A549 (cell line): ENCODE measurements around the gene ARAP1. TPM values are rescaled to one million over a fixed set of nuclear protein-coding genes. Genes with fewer than 3 reads are reported as not detected.
A peak's percentile ranks its signal among the peaks of the same experiment; 100 is the strongest.

Experiments used
- ATAC-seq, 2 experiments: fragments of 200-7000 bp in 1 of 2; fragments of >200 bp in 1 of 2; cut with Nextera tagmentation in 1 of 2; cut with Tn5 transposase in 1 of 2; 3 replicates each; pipeline versions ENCODE4 v1.8.0 to v1.9.1; 2018 to 2020; ENCODE audit warnings: mild to moderate bottlenecking in 1 of 2, moderate library complexity in 1 of 2
- CTCF ChIA-PET: fragments of 300-600 bp; sonication (Branson Sonifier 250); formaldehyde crosslinking; extraction: SDS; loops from one replicate; lab custom pipeline; 2021; ENCODE audit warnings: antibody characterized with exemption, inconsistent platforms; lab: Yijun Ruan, JAX
- POLR2A ChIA-PET: fragments of 350-600 bp; formaldehyde crosslinking; extraction: SDS; loops from one replicate; lab custom pipeline; 2021; ENCODE audit warnings: antibody characterized with exemption, inconsistent platforms; lab: Yijun Ruan, JAX
- DNase-seq, 2 experiments: peaks; one replicate each; pipeline versions ENCODE4 v3.0.0 to v3.0.0-alpha.2; 2011 to 2016; ENCODE audit warnings: low read depth in 1 of 2, low spot score in 1 of 2
- FAIRE-seq: peaks from 2 replicates; lab custom pipeline; 2011; peaks lifted over from hg19 to GRCh38; lab: Jason Lieb, UNC
- H3K27ac ChIP-seq, 2 experiments: fragments of >200 bp; sonication (Bioruptor Twin); formaldehyde crosslinking; 3 replicates each; pipeline ENCODE4 v1.5.1; 2016 to 2017
- H3K4me1 ChIP-seq: fragments of >200 bp; sonication (Bioruptor Twin); formaldehyde crosslinking; 3 replicates; pipeline ENCODE4 v1.6.1; 2016
- H3K4me2 ChIP-seq: fragments of >200 bp; sonication (Bioruptor Twin); formaldehyde crosslinking; 3 replicates; pipeline ENCODE4 v1.6.1; 2016
- H3K4me3 ChIP-seq: fragments of >200 bp; sonication (Bioruptor Twin); formaldehyde crosslinking; 3 replicates; pipeline ENCODE4 v1.5.1; 2016
- H3K9me3 ChIP-seq: fragments of >200 bp; sonication (Bioruptor Twin); formaldehyde crosslinking; 3 replicates; pipeline ENCODE4 v1.6.1; 2016
- CBX8 ChIP-seq: fragments of 200-600 bp; sonication (generic); IDR thresholded peaks from 2 replicates; pipeline ENCODE4 v1.6.1; 2016
- EHF ChIP-seq: fragments of 250-450 bp; sonication (Bioruptor Pico); IDR thresholded peaks from 2 replicates; pipeline ENCODE4 v1.5.0; 2020; ENCODE audit warnings: mild to moderate bottlenecking
- EHMT2 ChIP-seq: fragments of 200-600 bp; sonication (generic); IDR thresholded peaks from 2 replicates; pipeline ENCODE4 v1.6.1; 2016; ENCODE audit warnings: antibody characterized with exemption, low read depth, mild to moderate bottlenecking, moderate library complexity
- EP300 ChIP-seq, 2 experiments: fragments of >200 bp; sonication (Bioruptor Twin); formaldehyde crosslinking; IDR thresholded peaks; 2 replicates in 1 of 2; 3 replicates in 1 of 2; pipeline ENCODE4 v1.6.1; 2016 to 2017
- FOSB ChIP-seq: fragments of 250-450 bp; sonication (Bioruptor Pico); IDR thresholded peaks from 2 replicates; pipeline ENCODE4 v1.5.0; 2020; ENCODE audit warnings: mild to moderate bottlenecking, moderate library complexity
- FOSL2 ChIP-seq, 2 experiments: fragments of 450-650 bp in 1 of 2; fragments of >200 bp in 1 of 2; sonication (Bioruptor Twin) in 1 of 2; formaldehyde crosslinking; IDR thresholded peaks; 2 replicates each; pipeline versions ENCODE4 v1.5.0 to v1.6.1; 2016 to 2020; ENCODE audit warnings: mild to moderate bottlenecking in 1 of 2, moderate library complexity in 1 of 2
- HDAC2 ChIP-seq: fragments of 200-600 bp; sonication (generic); IDR thresholded peaks from 2 replicates; pipeline ENCODE4 v1.6.1; 2016
- HEYL ChIP-seq: fragments of 250-450 bp; sonication (Bioruptor Pico); IDR thresholded peaks from 2 replicates; pipeline ENCODE4 v1.8.0; 2021; ENCODE audit warnings: mild to moderate bottlenecking, moderate library complexity
- HOXA7 ChIP-seq: fragments of 250-450 bp; sonication (Bioruptor Pico); IDR thresholded peaks from 2 replicates; pipeline ENCODE4 v1.5.0; 2020; ENCODE audit warnings: mild to moderate bottlenecking, moderate library complexity
- JUNB ChIP-seq: fragments of >200 bp; sonication (Bioruptor Twin); formaldehyde crosslinking; IDR thresholded peaks from 2 replicates; pipeline ENCODE4 v1.6.1; 2016
- KDM1A ChIP-seq: fragments of 200-600 bp; sonication (generic); IDR thresholded peaks from 2 replicates; pipeline ENCODE4 v1.6.1; 2016; ENCODE audit warnings: low read depth, mild to moderate bottlenecking
- KDM5A ChIP-seq: fragments of 200-600 bp; sonication (generic); IDR thresholded peaks from 2 replicates; pipeline ENCODE4 v1.6.1; 2016; ENCODE audit warnings: antibody characterized with exemption, mild to moderate bottlenecking
- MAZ ChIP-seq: fragments of 150-350 bp; IDR thresholded peaks from 2 replicates; pipeline ENCODE4 v1.6.1; 2014; ENCODE audit warnings: antibody characterized with exemption, low read depth, low read length, borderline replicate concordance
- MYC ChIP-seq: IDR thresholded peaks from 2 replicates; pipeline ENCODE4 v1.6.1; 2012; ENCODE audit warnings: mild to moderate bottlenecking, inconsistent platforms, low read length, improper control_type of control experiment, borderline replicate concordance
- NR3C1 ChIP-seq: fragments of >200 bp; sonication (Bioruptor Twin); formaldehyde crosslinking; IDR thresholded peaks from 3 replicates; pipeline ENCODE4 v1.6.1; 2017
- PHF8 ChIP-seq: fragments of 200-600 bp; sonication (generic); IDR thresholded peaks from 2 replicates; pipeline ENCODE4 v1.6.1; 2016; ENCODE audit warnings: low read depth, mild to moderate bottlenecking, antibody characterized with exemption, moderate library complexity, borderline replicate concordance
- POLR2AphosphoS2 ChIP-seq: conservative IDR thresholded peaks from 2 replicates; pipeline ENCODE4 v1.6.1; 2012; ENCODE audit warnings: low read length, improper control_type of control experiment, inconsistent platforms
- RAD21 ChIP-seq, 2 experiments: fragments of >200 bp in 1 of 2; sonication (Bioruptor Twin) in 1 of 2; formaldehyde crosslinking in 1 of 2; IDR thresholded peaks in 1 of 2; conservative IDR thresholded peaks in 1 of 2; 2 replicates in 1 of 2; 3 replicates in 1 of 2; pipeline ENCODE4 v1.6.1; 2012 to 2018; ENCODE audit warnings: inconsistent platforms in 1 of 2
- RCOR1 ChIP-seq: fragments of 150-350 bp; IDR thresholded peaks from 2 replicates; pipeline ENCODE4 v1.6.1; 2014; ENCODE audit warnings: antibody characterized with exemption, low read length, low read depth
- SMC3 ChIP-seq: fragments of >200 bp; sonication (Bioruptor Twin); formaldehyde crosslinking; IDR thresholded peaks from 3 replicates; pipeline ENCODE4 v1.6.1; 2018; ENCODE audit warnings: inconsistent platforms
- ZSCAN20 ChIP-seq: fragments of 250-450 bp; sonication (Bioruptor Pico); IDR thresholded peaks from 2 replicates; pipeline ENCODE4 v1.8.0; 2022; ENCODE audit warnings: mild to moderate bottlenecking, moderate library complexity
- WGBS: methylation state at CpG from one replicate; pipeline ENCODE4 v1.1.6; 2017; ENCODE audit errors: missing lambda C conversion rate; 5-methylcytosine and 5-hydroxymethylcytosine counted together
- polyA plus RNA-seq, 4 experiments: library from polyadenylated mRNA; depleted of rRNA in 3 of 4; stranded (reverse); fragments of >200 nt; fragmentation: RNase III in 1 of 4; extraction: RNeasy Plus Mini Kit Qiagen cat#74134 plus additional on column Dnase treatment in 1 of 4; gene quantifications; 2 replicates in 3 of 4; 3 replicates in 1 of 4; pipeline ENCODE4 v1.2.3, GENCODE V29; 2011 to 2017
- TF ChIP-seq, protein P1 (sequence below): fragments of >200 bp; sonication (Bioruptor Twin); formaldehyde crosslinking; IDR thresholded peaks from 2 replicates; pipeline ENCODE4 v1.6.1; 2016
- TF ChIP-seq, protein P2 (sequence below): IDR thresholded peaks from 2 replicates; pipeline ENCODE4 v1.6.1; 2012
- TF ChIP-seq, protein P3 (sequence below): IDR thresholded peaks from 2 replicates; pipeline ENCODE4 v1.6.1; 2012; ENCODE audit warnings: low read depth, borderline replicate concordance

Gene ARAP1
- polyA plus RNA-seq, 2 of the 4 experiments (the other 2 are of a cell fraction) = 29.5 to 30.1 TPM

DNA sequence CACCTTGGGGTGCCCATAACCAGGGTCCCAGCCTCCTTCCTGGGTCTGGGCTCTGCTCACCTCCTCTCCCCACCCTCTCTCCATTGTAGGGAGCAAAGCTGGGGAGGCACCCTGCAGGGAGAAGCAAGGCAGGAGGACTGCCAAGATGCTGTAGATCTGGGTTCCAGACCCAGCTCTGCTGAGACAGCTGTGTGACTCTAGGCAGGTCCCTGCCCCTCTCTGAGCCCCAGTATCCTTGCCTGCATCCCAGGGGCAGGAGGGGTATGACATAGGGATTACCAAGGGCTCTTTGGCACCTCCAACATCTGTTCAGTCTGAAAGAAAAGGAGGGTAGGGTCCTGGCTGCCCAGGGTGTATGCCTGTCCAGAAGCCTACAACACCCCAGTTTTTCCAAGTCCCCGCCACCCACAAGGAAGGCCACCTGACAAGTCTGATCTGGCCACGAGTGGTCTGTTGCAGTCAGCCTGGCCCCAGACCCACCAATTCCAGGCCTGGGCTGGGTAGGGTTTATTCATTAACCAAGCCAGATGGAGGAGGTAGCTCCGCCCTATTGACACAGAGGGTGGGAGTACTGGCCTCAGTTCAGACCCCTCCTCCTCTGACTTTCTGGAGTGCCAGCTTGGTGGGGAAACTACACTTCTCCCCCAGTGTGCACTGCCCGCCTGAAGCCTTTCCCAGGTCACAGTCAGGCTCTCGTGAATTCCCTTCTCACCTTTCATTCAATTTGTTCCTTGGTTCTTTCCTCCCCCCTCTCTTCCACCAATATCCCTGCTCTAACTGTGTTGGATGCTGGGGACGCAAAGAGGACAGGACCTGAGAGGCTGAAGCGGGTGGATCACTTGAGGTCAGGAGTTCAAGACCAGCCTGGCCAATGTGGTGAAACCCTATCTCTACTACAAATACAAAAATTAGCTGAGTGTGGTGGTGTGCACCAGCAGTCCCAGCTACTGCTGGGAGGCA is 26.6 kb upstream of the ARAP1 start:
- H3K4me1 ChIP-seq = peaks cover 36% of the 10 kb centered on the region
- ATAC-seq = no peak
- no peak for DNase-seq
- POLR2A ChIA-PET = no interaction called here
- no peaks in the 10 kb centered on the region for H3K9me3 ChIP-seq
- 74% methylated on average over 7 of the region's 7 CpGs for WGBS
- no peak for FAIRE-seq
- TF ChIP-seq NR3C1 (no peak), HOXA7 (CRISPR knock-in tag) (no peak)
- TF ChIP-seq, protein P1, sequence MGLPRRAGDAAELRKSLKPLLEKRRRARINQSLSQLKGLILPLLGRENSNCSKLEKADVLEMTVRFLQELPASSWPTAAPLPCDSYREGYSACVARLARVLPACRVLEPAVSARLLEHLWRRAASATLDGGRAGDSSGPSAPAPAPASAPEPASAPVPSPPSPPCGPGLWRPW = no peak
- TF ChIP-seq, all 56 proteins: peak for 0
- Histone ChIP-seq H3K27ac (peak overlapping the region in 1 of 2 experiments; percentile 38; a peak in 2 of 6 replicates), H3K4me3 (no peak overlapping the region), H3K4me2 (peak overlapping the region; percentile 32)
- CTCF ChIA-PET = interaction anchor here (1.0 to 5.3 kb wide), 6 partner anchors 11 to 399 kb away, joined by 3 to 44 read pairs (median 5); partner anchors contain the start of gene STARD10

DNA sequence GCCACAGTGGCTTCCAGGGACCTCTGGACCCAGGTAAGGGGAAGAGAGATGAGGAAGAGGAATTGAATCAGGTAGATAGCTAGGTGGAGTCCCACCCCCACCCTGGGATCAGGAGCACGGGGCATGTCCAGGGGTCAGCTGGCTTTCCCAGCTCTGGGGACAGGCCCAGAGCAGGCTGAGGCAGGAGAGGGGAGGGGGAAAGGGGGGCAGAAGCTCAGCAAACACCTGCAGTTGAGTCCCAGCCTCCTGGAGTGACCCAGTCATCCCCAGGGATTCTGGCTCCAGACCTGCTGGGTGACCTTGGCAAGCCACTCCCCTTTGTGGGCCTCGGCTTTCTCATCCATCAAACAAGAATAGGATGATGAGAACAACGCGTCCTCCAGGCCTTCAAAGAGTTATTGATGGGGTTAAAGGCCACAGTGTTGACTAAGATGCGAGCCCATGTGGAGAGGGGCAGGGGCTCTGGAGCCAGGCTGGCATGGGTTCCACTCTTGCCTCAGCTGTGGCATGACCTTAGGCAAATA is 25.6 kb upstream of the ARAP1 start:
- Histone ChIP-seq H3K27ac (no peak overlapping the region), H3K4me1 (peaks cover 36% of the 10 kb centered on the region), H3K4me2 (no peak overlapping the region), H3K9me3 (no peaks in the 10 kb centered on the region), H3K4me3 (no peak overlapping the region)
- no peak for ATAC-seq
- no peak for FAIRE-seq
- DNase-seq = no peak
- CTCF ChIA-PET = interaction anchor here (1.0 to 5.3 kb wide), 5 partner anchors 13 to 52 kb away, joined by 3 to 44 read pairs (median 4); partner anchors contain the start of gene STARD10
- POLR2A ChIA-PET = no interaction called here
- WGBS = 66% methylated on average over 5 of the region's 5 CpGs
- TF ChIP-seq EHF = no peak
- no peak for TF ChIP-seq JUNB
- no peak for TF ChIP-seq PHF8
- no peak for TF ChIP-seq MAZ
- no peak for TF ChIP-seq HDAC2
- no peak for TF ChIP-seq SMC3

DNA sequence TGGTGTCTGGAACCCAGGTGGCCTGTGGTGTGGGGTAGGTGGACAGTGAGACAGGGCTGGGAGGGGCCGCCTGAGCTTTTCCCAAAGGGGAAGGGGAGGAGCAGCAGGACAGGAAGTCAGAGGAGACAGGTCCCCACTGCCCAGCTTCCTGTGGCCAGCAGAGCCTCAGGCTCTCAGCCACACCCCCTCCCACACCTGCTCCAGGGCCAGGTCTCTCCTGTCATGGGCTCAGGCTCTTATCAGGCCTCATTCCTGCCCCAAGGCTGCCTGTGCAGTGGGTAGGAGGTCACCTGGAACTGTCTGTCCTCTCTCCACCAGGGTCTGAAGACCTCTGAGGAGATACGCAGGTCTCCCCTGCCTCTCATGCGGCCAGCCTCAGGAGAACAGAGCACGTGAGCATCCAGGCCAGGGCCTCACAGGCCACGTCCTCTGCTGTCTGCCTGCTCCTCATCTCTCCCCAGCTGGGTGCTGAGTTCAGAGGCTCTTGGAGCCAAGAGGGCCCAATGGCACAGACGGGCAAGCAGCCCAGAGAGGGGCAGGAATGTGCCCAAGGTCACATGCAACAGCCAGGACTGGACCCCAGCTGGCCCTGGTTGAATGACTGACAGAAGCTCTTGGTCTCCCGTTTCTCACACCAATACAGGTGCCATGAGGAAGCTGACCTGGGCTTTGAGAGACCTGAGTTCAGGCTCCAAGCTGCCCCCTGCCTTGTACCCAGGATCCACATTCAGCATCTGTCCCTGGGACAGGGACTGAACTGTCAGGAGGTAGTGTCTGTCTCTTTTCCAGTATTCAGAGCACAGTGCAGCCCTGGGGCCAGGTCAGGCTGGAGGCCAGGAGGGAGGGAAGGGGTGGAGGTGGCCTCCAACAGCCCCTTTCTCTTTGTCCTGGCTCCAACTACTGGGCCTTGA is 24.9 kb upstream of the ARAP1 start:
- POLR2A ChIA-PET = no interaction called here
- FAIRE-seq (no peak), ATAC-seq (no peak), DNase-seq (no peak)
- CTCF ChIA-PET = interaction anchor here (0.8 to 5.3 kb wide), 7 partner anchors 12 to 133 kb away, joined by 3 to 44 read pairs (median 3); partner anchors contain the start of gene STARD10
- 93% methylated on average over 5 of the region's 7 CpGs for WGBS
- H3K9me3 ChIP-seq = no peaks in the 10 kb centered on the region
- TF ChIP-seq KDM1A (no peak), RCOR1 (no peak), CBX8 (no peak), MAZ (no peak), POLR2AphosphoS2 (no peak), ZSCAN20 (CRISPR knock-in tag) (no peak), RAD21 (conservative IDR thresholded peaks at IDR 0.05 in 1 of 2, IDR thresholded peaks at IDR 0.05 in 1 of 2) (no peak), NR3C1 (no peak), KDM5A (no peak), FOSL2 (IDR thresholded peaks at IDR 0.05) (no peak), FOSL2 (CRISPR knock-in tag; IDR thresholded peaks at IDR 0.05) (no peak), MYC (no peak), HOXA7 (CRISPR knock-in tag) (no peak), HDAC2 (no peak), FOSB (CRISPR knock-in tag) (no peak), PHF8 (no peak), EHMT2 (no peak), HEYL (CRISPR knock-in tag) (no peak), EP300 (IDR thresholded peaks at IDR 0.05) (no peak)
- TF ChIP-seq, protein P2, sequence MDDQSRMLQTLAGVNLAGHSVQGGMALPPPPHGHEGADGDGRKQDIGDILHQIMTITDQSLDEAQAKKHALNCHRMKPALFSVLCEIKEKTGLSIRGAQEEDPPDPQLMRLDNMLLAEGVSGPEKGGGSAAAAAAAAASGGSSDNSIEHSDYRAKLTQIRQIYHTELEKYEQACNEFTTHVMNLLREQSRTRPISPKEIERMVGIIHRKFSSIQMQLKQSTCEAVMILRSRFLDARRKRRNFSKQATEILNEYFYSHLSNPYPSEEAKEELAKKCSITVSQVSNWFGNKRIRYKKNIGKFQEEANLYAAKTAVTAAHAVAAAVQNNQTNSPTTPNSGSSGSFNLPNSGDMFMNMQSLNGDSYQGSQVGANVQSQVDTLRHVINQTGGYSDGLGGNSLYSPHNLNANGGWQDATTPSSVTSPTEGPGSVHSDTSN = no peak
- TF ChIP-seq, protein P3, sequence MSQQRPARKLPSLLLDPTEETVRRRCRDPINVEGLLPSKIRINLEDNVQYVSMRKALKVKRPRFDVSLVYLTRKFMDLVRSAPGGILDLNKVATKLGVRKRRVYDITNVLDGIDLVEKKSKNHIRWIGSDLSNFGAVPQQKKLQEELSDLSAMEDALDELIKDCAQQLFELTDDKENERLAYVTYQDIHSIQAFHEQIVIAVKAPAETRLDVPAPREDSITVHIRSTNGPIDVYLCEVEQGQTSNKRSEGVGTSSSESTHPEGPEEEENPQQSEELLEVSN = no peak
- no peak overlapping the region for H3K4me2 ChIP-seq
- H3K4me1 ChIP-seq = peaks cover 31% of the 10 kb centered on the region
- no peak overlapping the region for H3K27ac ChIP-seq
- H3K4me3 ChIP-seq = no peak overlapping the region
